ENCODE results near the gene HNRNPDL.
A peak's percentile ranks its signal among the peaks of the same experiment; 100 is the strongest.
"Not testable (repeated sequence)": the region's sequence is repeated elsewhere in the genome, so short reads cannot be mapped to it uniquely, and the experiment has no call there.

Gene HNRNPDL

DNA sequence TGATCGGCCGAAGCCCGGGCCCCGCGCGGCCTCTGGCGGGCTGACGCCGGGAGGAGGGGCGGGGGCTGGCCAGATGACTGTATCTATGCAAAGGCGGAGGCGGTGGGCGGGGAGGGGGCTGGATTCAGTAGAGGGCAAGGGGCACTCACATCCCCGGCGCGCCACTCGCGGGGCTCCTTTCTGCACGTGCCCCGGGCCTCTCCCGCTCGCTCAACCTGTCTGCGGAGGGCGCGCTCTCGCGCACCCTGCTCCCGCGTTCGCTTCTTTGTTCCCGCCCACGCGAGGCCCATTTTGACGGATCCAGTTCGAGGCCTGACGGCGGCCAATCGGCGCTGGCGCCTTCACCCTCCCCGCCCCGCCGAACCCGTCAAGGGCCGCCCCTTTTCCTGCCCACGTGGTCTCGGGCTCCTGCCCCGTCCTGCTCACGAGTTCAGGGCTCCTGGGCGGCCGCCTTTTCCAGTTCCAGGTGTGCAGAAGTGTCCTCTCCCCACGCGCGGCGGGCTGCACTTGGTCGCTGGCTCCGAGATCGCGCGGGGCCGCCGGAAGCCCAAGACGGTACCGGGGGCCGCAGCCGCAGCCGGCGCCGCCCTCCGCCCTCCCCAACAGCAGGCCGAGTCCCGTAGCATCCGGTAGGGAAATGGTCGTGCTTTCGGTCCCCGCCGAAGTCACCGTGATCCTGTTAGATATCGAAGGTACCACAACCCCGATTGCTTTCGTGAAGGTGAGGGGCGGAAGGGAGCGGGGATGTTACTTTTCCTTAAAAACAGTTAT, at the start of gene HNRNPDL, which contains the start of gene ENOPH1:
HNRNPDL (minus strand) TSS at position 270 of the 771 bp plus-strand sequence. CDS start 772 bp downstream, outside the sequence.
ENOPH1 (plus strand) TSS at position 398 of the 771 bp plus-strand sequence; CDS start at position 638, 240 bp downstream.
- peak; percentile 87 for DNase-seq

- no peak for DNase-seq
Observed at GRCh38 chr4:82479562-82479961, 49.3 kb upstream of the HNRNPDL start.

DNA sequence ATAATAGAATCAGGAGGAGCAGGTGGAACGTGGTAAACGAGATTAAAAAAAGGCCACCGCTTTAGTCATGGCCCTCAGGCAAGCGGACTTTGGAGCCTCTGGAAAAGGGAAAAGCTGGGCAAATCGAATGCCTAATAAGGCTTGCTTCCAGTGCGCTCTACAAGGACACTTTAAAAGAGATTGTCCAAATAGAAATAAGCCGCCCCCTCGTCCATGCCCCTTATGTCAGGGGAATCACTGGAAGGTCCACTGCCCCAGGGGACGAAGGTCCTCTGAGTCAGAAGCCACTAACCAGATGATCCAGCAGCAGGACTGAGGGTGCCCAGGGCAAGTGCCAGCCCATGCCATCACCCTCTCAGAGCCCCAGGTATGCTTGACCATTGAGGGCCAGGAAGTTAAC, 47.2 kb upstream of the HNRNPDL start:
- DNase-seq, result not testable (repeated sequence)

GRCh38 chr4:82475931-82476330, 45.7 kb upstream of the HNRNPDL start:
- DNase-seq, result not testable (repeated sequence)

DNA sequence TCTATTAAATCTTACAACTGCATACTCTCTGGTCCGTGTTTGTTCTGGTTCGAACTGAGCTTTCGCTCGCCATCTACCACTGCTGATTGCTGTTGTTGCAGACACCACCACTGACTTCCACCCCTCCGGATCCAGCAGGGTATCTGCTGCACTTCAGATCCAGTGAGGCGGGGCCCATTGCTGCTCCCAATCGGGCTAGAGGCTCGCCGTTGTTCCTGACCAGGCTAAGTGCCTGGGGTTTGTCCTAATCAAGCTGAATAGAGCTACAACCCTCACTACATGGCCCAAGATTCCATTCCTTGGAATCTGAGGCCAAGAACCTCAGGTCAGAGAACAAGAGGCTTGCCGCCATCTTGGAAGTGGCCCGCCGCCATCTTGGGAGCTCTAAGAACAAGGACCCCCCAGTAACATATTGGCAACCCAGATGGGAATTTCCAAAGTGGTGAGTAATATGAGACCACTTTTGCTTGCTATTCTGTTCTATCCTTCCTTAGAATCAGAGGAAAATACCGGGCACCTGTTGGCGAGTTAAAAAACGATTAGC, 43.4 kb upstream of the HNRNPDL start:
- no peak for DNase-seq

- DNase-seq, result not testable (repeated sequence)
Observed at GRCh38 chr4:82473080-82473479, 42.8 kb upstream of the HNRNPDL start.

GRCh38 chr4:82469791-82470345, 39.6 kb upstream of the HNRNPDL start:
- no peak for DNase-seq

DNA sequence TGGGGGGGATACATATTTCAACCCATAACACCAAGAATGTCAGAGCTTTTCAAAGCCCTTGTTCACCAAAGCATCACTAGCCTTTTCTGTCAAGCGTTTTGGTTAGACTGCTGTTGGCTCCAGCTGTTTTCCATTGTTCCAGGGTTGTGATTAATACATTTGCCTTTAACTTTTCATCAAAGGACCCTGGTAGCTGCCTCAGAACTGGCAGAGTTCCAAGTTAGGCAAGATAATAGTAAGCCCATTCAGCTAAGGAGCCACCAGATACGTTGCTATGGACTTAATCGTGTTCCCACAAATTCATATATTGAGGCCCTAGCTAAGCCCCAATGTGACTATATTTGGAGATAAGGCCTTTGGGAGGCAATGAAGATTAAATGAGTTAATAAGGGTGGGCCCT, 37.2 kb upstream of the HNRNPDL start:
- no peak for DNase-seq

DNA sequence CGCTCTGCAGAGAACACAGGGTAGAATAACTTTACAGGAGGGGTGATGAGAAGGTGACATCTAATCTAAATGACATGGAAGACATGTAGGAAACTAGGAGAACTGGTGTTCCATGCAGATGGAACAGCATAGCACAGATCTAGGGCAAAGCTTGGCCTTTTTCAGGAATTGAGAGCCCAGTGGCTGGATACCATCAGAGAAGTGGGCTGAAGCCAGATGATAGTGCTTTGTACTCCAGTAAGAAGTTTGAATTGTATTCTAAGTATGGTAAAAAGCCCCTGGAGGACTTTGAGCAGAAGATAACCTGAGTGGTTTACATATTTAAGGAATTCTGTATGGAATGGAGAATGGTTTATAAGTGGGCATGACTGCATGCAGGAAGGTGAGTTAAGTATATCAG, 33.0 kb upstream of the HNRNPDL start:
- DNase-seq, result no peak

GRCh38 chr4:82462415-82462831, 32.2 kb upstream of the HNRNPDL start:
- DNase-seq, result peak; percentile 49

DNA sequence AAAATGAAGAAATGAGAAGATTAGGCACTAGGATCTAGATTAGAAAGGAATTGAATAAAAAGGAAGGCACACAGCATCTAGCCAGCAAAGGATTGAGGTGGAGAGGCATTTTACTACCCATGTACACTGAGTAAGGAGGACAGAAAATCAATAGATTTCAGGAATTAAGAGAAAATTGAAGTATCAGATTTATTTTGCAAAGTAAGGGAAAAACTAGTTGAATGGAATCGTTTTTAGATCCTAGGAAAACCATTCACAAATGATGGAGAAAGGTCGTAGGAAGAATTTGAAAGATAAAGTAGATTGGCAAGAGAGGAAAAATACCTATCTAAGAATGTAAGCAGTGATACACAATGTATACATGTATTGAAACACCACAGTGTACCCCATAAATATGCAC, 31.4 kb upstream of the HNRNPDL start:
- DNase-seq, result no peak

- no peak for DNase-seq
Observed at GRCh38 chr4:82458729-82459128, 28.5 kb upstream of the HNRNPDL start.

DNA sequence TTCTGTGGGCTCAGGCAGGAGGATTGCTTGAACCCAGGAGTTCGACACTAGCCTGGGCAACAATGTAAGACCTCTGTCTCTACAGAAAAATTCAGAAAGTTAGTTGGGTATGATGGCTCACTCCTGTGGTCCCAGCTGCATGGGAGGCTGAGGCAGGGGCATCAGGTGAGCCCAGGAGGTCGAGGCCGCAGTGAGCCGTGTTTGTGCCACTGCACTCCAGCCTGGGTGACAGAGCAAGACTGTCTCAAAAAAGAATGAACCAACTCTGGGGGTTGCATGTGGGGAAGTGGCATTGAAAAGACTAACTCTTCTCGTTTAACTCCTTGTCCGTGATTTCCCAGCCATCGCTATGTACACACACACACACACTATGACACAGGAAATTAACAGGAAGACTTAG, 27.0 kb upstream of the HNRNPDL start:
- no peak for DNase-seq

GRCh38 chr4:82452026-82452425, 21.8 kb upstream of the HNRNPDL start:
- no peak for DNase-seq

DNA sequence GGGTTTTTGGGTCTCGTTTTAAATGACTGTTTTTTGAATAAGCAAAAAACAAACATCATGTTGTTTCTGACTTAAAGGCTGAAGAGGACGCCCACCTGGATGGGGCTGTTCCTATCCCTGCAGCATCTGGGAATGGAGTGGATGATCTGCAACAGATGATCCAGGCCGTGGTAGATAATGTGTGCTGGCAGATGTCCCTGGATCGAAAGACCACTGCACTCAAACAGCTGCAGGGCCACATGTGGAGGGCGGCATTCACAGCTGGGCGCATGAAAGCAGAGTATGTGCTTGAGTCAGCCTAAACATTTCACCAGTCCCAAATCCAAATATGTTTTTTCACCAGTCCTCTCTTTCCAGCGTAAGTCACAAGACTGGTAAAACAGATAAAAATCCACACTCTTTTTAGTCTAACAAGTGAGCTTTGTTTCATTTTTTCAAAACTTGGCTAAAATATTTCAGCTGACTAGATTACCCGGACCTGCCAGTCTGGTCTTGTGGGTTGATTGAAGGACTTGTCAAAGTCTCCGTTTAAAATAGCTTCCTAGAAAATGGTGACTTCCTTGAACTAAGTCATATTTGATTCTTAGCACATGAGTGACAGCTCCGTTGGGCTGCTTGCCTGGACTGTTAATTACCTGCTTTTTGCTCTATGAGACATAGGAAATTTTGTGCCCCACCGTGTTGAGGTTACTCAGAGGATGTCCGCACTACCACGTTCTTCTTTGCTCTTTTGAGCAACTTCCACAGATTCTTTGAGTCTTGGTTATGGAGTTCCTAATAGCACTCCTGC, 20.9 kb upstream of the HNRNPDL start:
- no peak for DNase-seq

GRCh38 chr4:82447886-82448285, 17.6 kb upstream of the HNRNPDL start:
- DNase-seq, result no peak

GRCh38 chr4:82439088-82439487, 8.8 kb upstream of the HNRNPDL start:
- no peak for DNase-seq

DNA sequence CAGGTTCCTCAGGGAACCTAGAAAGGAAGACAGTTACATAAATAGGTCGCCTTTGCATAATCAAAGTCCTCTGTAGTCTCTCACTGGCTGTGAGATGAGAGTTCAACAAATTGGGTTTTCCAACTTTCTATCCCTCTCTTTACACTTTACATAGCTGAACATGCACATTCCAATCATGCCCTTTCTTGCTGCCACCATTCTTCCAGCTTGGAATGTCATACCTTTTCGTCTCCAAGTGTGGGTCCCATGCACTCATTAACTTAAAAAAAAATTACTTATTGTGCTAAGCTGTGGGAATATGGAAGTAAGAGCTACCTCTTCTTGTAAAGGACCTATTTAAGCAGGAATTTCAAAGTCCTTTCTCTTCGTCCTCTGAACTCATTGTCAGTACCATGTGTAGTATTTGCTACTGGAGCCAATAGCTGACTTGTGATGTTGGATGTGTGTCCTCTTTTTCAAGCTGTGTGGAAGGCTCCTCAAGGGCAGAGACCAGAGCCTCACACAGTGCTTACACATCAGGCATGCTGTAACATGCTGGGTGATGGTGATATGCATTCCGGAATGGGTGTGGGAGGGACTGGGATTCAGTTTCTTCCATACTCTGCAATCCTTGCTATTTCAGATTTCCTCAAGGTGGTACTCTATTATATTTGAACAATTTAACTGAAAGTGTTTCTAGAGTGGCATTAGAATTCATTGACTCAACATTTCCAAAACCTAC, 7.2 kb upstream of the HNRNPDL start:
- no peak for DNase-seq

DNA sequence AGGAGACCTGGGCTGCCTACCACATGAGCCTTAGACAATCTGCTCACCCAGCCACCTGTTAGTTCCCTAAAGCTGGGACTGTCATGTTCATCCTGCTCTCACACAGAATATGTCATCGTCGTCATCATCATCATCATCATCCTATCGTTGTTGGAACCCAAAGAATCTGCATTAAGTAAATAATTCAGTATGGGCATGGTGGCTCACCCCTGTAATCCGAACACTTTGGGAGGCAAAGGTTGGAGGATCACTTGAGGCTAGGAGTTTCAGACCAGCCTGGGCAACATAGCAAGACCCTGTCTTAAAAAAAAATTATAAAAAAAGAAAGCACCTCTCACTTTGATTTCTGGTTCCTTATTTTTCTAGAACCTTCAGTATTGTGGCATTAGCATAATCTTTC, 6.5 kb upstream of the HNRNPDL start:
- DNase-seq, result no peak

DNA sequence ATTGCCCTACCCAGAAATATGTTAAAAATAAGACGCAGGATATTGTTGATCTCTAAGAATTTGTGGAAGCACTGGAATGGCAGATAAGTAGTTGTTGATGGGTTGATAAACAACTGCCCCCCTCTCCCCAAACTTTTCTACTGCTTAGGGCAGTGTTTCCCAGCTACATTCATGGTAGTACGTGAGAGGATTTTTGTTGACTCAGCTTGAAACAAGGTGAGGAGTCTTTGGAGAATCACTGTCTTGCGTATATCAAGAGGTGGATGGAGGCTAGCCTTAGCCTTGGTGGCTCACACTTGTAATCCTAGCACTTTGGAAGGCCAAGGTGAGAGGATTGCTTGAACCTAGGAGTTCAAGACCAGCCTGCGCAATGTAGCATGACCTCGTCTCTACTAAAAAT, 5.9 kb upstream of the HNRNPDL start:
- DNase-seq, result no peak

DNA sequence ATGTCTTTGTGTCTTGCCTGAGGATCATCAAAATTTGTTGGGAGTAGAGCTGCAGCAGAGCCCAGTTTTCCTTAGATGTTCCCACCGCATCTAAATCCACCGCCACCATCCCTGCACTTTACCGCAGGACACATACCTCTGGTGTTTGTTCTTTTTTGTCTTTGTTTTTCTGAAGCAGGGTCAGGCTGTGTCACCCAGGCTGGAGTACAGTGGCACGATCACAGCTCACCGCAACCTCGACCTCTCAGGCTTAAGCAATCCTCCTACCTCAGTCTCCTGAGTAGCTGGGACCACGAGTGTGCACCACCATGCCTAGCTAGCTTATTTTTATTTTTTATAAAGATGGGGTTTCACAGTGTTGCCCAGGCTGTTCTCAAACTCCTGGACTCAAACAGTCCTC, 4.7 kb upstream of the HNRNPDL start:
- no peak for DNase-seq

DNA sequence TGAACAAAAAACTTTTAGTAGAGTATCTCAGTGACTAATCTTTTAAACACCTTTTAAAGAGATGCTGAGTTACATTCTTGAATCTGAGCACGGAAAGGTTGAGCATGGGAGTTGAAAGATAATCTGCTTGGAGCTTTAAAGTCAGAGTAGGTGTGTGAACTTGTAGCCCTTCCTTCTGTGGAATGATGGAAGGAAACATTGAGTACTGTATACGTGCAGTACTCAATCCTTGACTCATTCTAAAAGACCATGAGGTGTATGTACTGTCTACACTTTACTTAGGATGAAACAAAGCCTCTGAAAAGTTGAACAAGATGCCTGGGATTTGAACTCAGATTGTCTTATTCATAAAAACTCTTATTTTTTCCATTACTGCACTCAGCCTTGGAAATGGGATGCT, 3.5 kb upstream of the HNRNPDL start:
- DNase-seq, result no peak

GRCh38 chr4:82432596-82432995, 2.3 kb upstream of the HNRNPDL start:
- no peak for DNase-seq

Measured in T1000 (cell line).